GM21423 (cell line): Measurements from ENCODE around the gene SNAPC4.

Source experiments
- ATAC-seq: cut with Tn5 transposase; IDR thresholded peaks from one replicate; pipeline ENCODE4 v1.9.1; 2021; ENCODE audit warnings: mild to moderate bottlenecking, moderate library complexity; ENCODE audit not compliant: unreplicated experiment

SNAPC4 gene

GRCh38 chr9:136392538-136393449 is 7.2 kb downstream of the SNAPC4 start:
- no peak for ATAC-seq

GRCh38 chr9:136391737-136392537 is 8.0 kb downstream of the SNAPC4 start:
- ATAC-seq = no peak

GRCh38 chr9:136389396-136389795 is 10.6 kb downstream of the SNAPC4 start:
- no peak for ATAC-seq

- no peak for ATAC-seq
These were observed 12.8 kb downstream of the SNAPC4 start for GRCh38 chr9:136387217-136387616.

- ATAC-seq = no peak
These were observed 14.0 kb downstream of the SNAPC4 start for GRCh38 chr9:136386018-136386417.

- ATAC-seq = no peak
These were observed 15.0 kb downstream of the SNAPC4 start for GRCh38 chr9:136385015-136385414.

- no peak for ATAC-seq
These were observed 16.5 kb downstream of the SNAPC4 start for GRCh38 chr9:136383436-136383835.

GRCh38 chr9:136381966-136382513 is 17.9 kb downstream of the SNAPC4 start:
- no peak for ATAC-seq

- ATAC-seq = no peak
These were observed 18.7 kb downstream of the SNAPC4 start for GRCh38 chr9:136381311-136381710.

- ATAC-seq = no peak
These were observed 19.6 kb downstream of the SNAPC4 start for GRCh38 chr9:136380381-136380780.

GRCh38 chr9:136379891-136380290 is 20.1 kb downstream of the SNAPC4 start:
- ATAC-seq = no peak

GRCh38 chr9:136379401-136379800 is 20.6 kb downstream of the SNAPC4 start:
- ATAC-seq = no peak

- no peak for ATAC-seq
These were observed 21.0 kb downstream of the SNAPC4 start for GRCh38 chr9:136379003-136379287.

- no peak for ATAC-seq
These were observed 21.6 kb downstream of the SNAPC4 start for GRCh38 chr9:136378170-136379002.

- no peak for ATAC-seq
These were observed 22.4 kb downstream of the SNAPC4 start for GRCh38 chr9:136377341-136378169.

- ATAC-seq = no peak
These were observed 23.5 kb downstream of the SNAPC4 start for GRCh38 chr9:136376457-136376856.

- no peak for ATAC-seq
These were observed 24.9 kb downstream of the SNAPC4 start for GRCh38 chr9:136375096-136375495.

- ATAC-seq = no peak
These were observed 25.8 kb downstream of the SNAPC4 start for GRCh38 chr9:136374183-136374575.

GRCh38 chr9:136373300-136374182 is 26.4 kb downstream of the SNAPC4 start, which contains the start of gene CARD9:
CARD9 (minus strand) TSS chr9:136373669; CDS start chr9:136372078, 1,591 bp downstream.
- no peak for ATAC-seq
